Fibroblast of lung (primary cell): Measurements from ENCODE around the gene PTPRM. TPM values are rescaled to one million over a fixed set of nuclear protein-coding genes. Genes with fewer than 3 reads are reported as not detected.

Source experiments
- DNase-seq, 2 donors: peaks; one replicate each; pipeline versions ENCODE4 v3.0.0 to v3.0.0-alpha.2; 2010; ENCODE audit warnings: low read depth in 2 of 2
- H2AFZ ChIP-seq: 2 replicates; pipeline ENCODE4 v1.5.1; 2012; ENCODE audit warnings: low read length, control low read depth, inconsistent platforms
- H3K27ac ChIP-seq: 2 replicates; pipeline ENCODE4 v1.5.1; 2011; ENCODE audit warnings: low read length, control low read depth; ENCODE audit not compliant: insufficient read depth
- H3K27me3 ChIP-seq: 2 replicates; pipeline ENCODE4 v1.5.1; 2011; ENCODE audit warnings: mild to moderate bottlenecking, low read length; ENCODE audit not compliant: control insufficient read depth, insufficient read depth
- H3K36me3 ChIP-seq: 2 replicates; pipeline ENCODE4 v1.5.1; 2011; ENCODE audit warnings: low read length; ENCODE audit not compliant: control insufficient read depth, insufficient read depth
- H3K4me1 ChIP-seq: 2 replicates; pipeline ENCODE4 v1.5.1; 2011; ENCODE audit warnings: low read length; ENCODE audit not compliant: control insufficient read depth, insufficient read depth; ENCODE audit errors: extremely low read depth
- H3K4me2 ChIP-seq: 2 replicates; pipeline ENCODE4 v1.5.1; 2011; ENCODE audit warnings: low read length, control low read depth; ENCODE audit not compliant: insufficient read depth; ENCODE audit errors: extremely low read depth
- H3K4me3 ChIP-seq, 4 experiments: fragments of 200-600 bp in 1 of 4; sonication (generic) in 1 of 4; replicated peaks in 1 of 4; 2 replicates each; pipeline ENCODE4 v1.5.1; 2011 to 2016; ENCODE audit warnings: low read length in 4 of 4, low read depth in 3 of 4, mild to moderate bottlenecking in 3 of 4, control low read depth in 2 of 4, inconsistent platforms in 1 of 4, mixed read lengths in 1 of 4; ENCODE audit not compliant: insufficient read depth in 1 of 4; ENCODE audit errors: control extremely low read depth in 1 of 4
- H3K79me2 ChIP-seq: 2 replicates; pipeline ENCODE4 v1.5.1; 2012; ENCODE audit warnings: mild to moderate bottlenecking, low read length, inconsistent platforms; ENCODE audit not compliant: control insufficient read depth, insufficient read depth
- H3K9ac ChIP-seq: 2 replicates; pipeline ENCODE4 v1.5.1; 2011; ENCODE audit warnings: mild to moderate bottlenecking, low read length, control low read depth; ENCODE audit not compliant: insufficient read depth
- H3K9me3 ChIP-seq: 2 replicates; pipeline ENCODE4 v1.5.1; 2012; ENCODE audit warnings: low read depth, low read length; ENCODE audit not compliant: control insufficient read depth, insufficient read depth
- H4K20me1 ChIP-seq: 2 replicates; pipeline ENCODE4 v1.5.1; 2011; ENCODE audit warnings: low read length; ENCODE audit not compliant: control insufficient read depth, insufficient read depth; ENCODE audit errors: extremely low read depth
- EZH2 ChIP-seq: IDR thresholded peaks from 2 replicates; pipeline ENCODE4 v1.5.1; 2012; ENCODE audit warnings: low read length, control low read depth, mild to moderate bottlenecking; ENCODE audit errors: missing control alignments
- polyA plus RNA-seq, 2 donors: library from polyadenylated mRNA; depleted of rRNA in 1 of 2; stranded (reverse) in 1 of 2; unstranded in 1 of 2; fragments of >200 nt; gene quantifications; 2 replicates each; pipeline ENCODE4 v1.2.1, GENCODE V29; 2011 to 2012; ENCODE audit warnings: missing spikeins in 1 of 2
- total RNA-seq: library from RNA; depleted of rRNA; stranded (reverse); fragments of >200 nt; gene quantifications from 2 replicates; pipeline ENCODE4 v1.2.1, GENCODE V29; 2014
- TF ChIP-seq, protein P1 (sequence below), 2 donors: IDR thresholded peaks in 1 of 2; conservative IDR thresholded peaks in 1 of 2; 1 replicate in 1 of 2; 2 replicates in 1 of 2; pipeline ENCODE4 v1.5.1; 2011 to 2012; ENCODE audit warnings: low read length in 2 of 2, control low read depth in 1 of 2, inconsistent platforms in 1 of 2, low read depth in 1 of 2, mild to moderate bottlenecking in 1 of 2

Gene PTPRM
- total and polyA plus RNA-seq, 2 donors (not counting 1 experiment from before 2014, with no cell fraction given): 86.6 to 87.0 TPM

DNA sequence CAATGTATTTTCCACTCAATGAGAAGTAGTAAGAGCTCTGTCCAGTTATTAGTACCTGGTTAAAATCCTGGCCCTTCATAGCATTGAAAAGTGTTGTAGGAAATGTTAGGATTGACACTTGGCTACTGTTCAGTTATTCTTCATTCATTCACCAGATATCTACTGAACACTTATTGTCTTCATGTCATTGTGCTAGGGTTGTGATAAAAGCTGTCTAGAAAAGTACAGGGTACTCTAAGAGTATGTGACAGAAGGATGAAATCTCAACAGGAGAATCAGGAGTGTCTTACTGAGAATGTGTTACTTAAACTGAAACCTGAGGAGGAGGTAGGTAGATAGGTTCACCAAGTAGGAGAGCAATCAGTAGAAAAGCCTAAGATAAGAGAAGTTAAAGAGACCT, 530.3 kb downstream of the PTPRM start:
- Histone ChIP-seq H3K9ac (no peak overlapping the region), H2AFZ (no peak overlapping the region), H3K27ac (no peak overlapping the region), H3K36me3 (no peaks in the 10 kb centered on the region), H3K4me2 (no peak overlapping the region), H3K4me3 (no peak overlapping the region), H3K4me1 (no peaks in the 10 kb centered on the region), H3K9me3 (no peaks in the 10 kb centered on the region), H4K20me1 (no peaks in the 10 kb centered on the region), H3K27me3 (no peaks in the 10 kb centered on the region), H3K79me2 (no peaks in the 10 kb centered on the region)
- TF ChIP-seq EZH2: no peak
- TF ChIP-seq, protein P1, sequence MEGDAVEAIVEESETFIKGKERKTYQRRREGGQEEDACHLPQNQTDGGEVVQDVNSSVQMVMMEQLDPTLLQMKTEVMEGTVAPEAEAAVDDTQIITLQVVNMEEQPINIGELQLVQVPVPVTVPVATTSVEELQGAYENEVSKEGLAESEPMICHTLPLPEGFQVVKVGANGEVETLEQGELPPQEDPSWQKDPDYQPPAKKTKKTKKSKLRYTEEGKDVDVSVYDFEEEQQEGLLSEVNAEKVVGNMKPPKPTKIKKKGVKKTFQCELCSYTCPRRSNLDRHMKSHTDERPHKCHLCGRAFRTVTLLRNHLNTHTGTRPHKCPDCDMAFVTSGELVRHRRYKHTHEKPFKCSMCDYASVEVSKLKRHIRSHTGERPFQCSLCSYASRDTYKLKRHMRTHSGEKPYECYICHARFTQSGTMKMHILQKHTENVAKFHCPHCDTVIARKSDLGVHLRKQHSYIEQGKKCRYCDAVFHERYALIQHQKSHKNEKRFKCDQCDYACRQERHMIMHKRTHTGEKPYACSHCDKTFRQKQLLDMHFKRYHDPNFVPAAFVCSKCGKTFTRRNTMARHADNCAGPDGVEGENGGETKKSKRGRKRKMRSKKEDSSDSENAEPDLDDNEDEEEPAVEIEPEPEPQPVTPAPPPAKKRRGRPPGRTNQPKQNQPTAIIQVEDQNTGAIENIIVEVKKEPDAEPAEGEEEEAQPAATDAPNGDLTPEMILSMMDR (conservative IDR thresholded peaks at IDR 0.05 in 1 of 2, IDR thresholded peaks at IDR 0.05 in 1 of 2; ENCODE audit: low read depth in 1 of 2, low read length in 2 of 2): no peak
- DNase-seq: no peak

DNA sequence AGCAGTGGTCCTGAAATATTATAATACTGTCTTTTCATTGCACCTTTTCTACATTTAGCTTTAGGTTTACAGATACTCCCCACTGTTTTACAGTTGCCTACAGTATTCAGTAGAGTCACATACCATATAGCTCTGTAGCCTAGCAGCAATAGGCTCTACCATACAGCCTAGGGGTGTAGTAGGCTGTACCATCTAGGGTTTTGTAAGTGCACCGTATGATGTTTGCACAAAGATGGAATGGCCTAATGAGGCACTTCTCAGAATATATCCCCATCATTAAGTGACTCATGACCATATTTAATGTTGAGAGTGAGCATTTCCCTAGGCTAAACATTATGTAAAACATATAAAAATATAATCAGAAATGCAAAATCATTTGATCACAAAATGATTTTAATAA, 530.8 kb downstream of the PTPRM start:
- TF ChIP-seq, protein P1 (conservative IDR thresholded peaks at IDR 0.05 in 1 of 2, IDR thresholded peaks at IDR 0.05 in 1 of 2; ENCODE audit: low read depth in 1 of 2, low read length in 2 of 2): no peak
- no peak for TF ChIP-seq EZH2
- Histone ChIP-seq H3K4me3 (no peak overlapping the region), H3K36me3 (no peaks in the 10 kb centered on the region), H4K20me1 (no peaks in the 10 kb centered on the region), H3K27me3 (no peaks in the 10 kb centered on the region), H3K27ac (no peak overlapping the region), H3K4me1 (no peaks in the 10 kb centered on the region), H3K4me2 (no peak overlapping the region), H3K9ac (no peak overlapping the region), H3K79me2 (no peaks in the 10 kb centered on the region), H3K9me3 (no peaks in the 10 kb centered on the region), H2AFZ (no peak overlapping the region)
- no peak for DNase-seq

DNA sequence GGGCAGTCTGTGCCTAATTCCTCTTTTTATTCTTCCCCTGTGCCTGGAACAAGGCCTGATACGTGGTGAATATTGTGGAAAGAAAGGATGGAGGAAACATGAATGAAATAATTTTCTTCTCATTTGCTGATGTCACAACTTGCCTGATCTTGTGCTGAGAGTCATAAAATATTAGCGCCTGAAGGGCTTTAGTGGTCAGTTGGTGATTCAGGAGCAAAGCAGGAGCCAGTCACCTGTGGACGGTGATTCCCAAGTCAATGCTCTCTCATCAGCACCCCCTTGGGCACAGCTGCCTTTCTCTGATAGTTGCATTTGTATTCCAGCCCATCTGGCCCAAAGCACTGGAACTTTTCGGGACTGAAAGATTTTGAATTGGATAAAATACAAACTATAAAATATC, 539.5 kb downstream of the PTPRM start:
- Histone ChIP-seq H3K4me2 (no peak overlapping the region), H3K27ac (no peak overlapping the region), H3K27me3 (no peaks in the 10 kb centered on the region), H4K20me1 (no peaks in the 10 kb centered on the region), H3K9ac (no peak overlapping the region), H3K9me3 (no peaks in the 10 kb centered on the region), H3K4me3 (no peak overlapping the region), H2AFZ (no peak overlapping the region), H3K79me2 (no peaks in the 10 kb centered on the region), H3K4me1 (no peaks in the 10 kb centered on the region), H3K36me3 (no peaks in the 10 kb centered on the region)
- TF ChIP-seq, protein P1 (conservative IDR thresholded peaks at IDR 0.05 in 1 of 2, IDR thresholded peaks at IDR 0.05 in 1 of 2; ENCODE audit: low read depth in 1 of 2, low read length in 2 of 2): no peak
- TF ChIP-seq EZH2: no peak
- DNase-seq: no peak
